ENCODE results near the gene UGT8. TPM values are rescaled to one million over a fixed set of nuclear protein-coding genes. Genes with fewer than 3 reads are reported as not detected.
"Not testable (repeated sequence)": the region's sequence is repeated elsewhere in the genome, so short reads cannot be mapped to it uniquely, and the experiment has no call there.

The UGT8 gene
- total RNA-seq, 1 donor from 2014 or later = 12.3 TPM

DNA sequence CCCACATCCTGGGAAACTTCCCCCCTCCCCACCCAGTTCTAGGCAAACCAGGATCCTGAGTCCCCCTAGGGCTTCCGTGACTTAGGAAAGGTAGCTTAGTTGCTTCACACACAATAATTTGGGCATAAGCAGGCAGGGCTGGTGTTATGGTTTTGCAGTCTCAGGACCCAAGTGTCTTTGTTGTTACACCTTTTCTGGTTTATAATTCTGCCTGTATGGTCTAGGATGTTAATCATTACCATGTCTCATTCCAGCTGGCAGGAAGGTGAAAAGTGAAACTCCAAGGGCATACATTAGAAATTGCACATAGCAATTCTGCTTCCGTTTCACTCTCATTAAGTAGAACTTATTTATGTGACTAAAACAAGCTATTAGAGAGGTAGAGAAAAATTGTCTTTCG is 16.8 kb downstream of the UGT8 start:
- TF ChIP-seq, protein P1, sequence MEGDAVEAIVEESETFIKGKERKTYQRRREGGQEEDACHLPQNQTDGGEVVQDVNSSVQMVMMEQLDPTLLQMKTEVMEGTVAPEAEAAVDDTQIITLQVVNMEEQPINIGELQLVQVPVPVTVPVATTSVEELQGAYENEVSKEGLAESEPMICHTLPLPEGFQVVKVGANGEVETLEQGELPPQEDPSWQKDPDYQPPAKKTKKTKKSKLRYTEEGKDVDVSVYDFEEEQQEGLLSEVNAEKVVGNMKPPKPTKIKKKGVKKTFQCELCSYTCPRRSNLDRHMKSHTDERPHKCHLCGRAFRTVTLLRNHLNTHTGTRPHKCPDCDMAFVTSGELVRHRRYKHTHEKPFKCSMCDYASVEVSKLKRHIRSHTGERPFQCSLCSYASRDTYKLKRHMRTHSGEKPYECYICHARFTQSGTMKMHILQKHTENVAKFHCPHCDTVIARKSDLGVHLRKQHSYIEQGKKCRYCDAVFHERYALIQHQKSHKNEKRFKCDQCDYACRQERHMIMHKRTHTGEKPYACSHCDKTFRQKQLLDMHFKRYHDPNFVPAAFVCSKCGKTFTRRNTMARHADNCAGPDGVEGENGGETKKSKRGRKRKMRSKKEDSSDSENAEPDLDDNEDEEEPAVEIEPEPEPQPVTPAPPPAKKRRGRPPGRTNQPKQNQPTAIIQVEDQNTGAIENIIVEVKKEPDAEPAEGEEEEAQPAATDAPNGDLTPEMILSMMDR (IDR thresholded peaks at IDR 0.05; ENCODE audit: insufficient read depth, low read length, poor library complexity, severe bottlenecking) = no peak
- no peak for DNase-seq (ENCODE audit: low read depth)
- no peaks in the 10 kb centered on the region for H3K27me3 ChIP-seq (ENCODE audit: control insufficient read depth, insufficient read depth, low read length)
- no peaks in the 10 kb centered on the region for H3K36me3 ChIP-seq (ENCODE audit: control insufficient read depth, insufficient read depth, low read length)
- peak overlapping the region; percentile 31 for H3K4me3 ChIP-seq (ENCODE audit: low read depth, low read length)

DNA sequence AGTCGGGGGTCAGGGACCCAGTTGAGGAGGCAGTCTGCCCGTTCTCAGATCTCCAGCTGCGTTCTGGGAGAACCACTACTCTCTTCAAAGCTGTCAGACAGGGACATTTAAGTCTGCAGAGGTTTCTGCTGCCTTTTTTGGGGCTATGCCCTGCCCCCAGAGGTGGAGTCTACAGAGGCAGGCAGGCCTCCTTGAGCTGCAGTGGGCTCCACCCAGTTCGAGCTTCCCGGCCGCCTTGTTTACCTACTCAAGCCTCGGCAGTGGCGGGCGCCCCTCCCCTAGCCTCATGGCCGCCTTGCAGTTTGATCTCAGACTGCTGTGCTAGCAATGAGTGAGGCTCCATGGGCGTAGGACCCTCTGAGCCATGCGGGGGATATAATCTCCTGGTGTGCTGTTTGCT is 17.4 kb downstream of the UGT8 start:
- H3K36me3 ChIP-seq (ENCODE audit: control insufficient read depth, insufficient read depth, low read length); H3K27me3 ChIP-seq (ENCODE audit: control insufficient read depth, insufficient read depth, low read length); DNase-seq (ENCODE audit: low read depth): not testable (repeated sequence)
- H3K4me3 ChIP-seq (ENCODE audit: low read depth, low read length) = peak overlapping the region; percentile 31

DNA sequence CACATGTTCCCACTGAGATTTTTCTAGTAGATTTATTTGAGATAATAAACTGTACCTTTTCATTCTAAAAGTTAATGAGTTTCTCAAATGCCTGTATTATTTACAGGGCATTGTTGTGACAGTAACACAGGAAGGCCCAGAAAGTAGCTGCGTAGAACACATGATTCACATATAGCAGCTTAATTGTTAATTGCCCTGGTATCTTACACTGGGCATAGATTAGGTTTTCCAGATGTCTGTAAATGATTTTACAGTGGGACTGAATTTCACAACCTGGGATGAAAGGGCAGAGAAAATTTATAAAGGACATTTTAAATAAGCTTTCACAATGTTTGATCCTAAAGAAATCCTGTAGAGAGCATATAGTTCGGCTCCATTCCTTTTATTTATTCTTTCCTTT is 27.6 kb downstream of the UGT8 start:
- TF ChIP-seq, protein P1 (IDR thresholded peaks at IDR 0.05; ENCODE audit: insufficient read depth, low read length, poor library complexity, severe bottlenecking) = no peak
- no peak for DNase-seq (ENCODE audit: low read depth)
- no peaks in the 10 kb centered on the region for H3K36me3 ChIP-seq (ENCODE audit: control insufficient read depth, insufficient read depth, low read length)
- H3K4me3 ChIP-seq (ENCODE audit: low read depth, low read length) = no peak overlapping the region
- no peaks in the 10 kb centered on the region for H3K27me3 ChIP-seq (ENCODE audit: control insufficient read depth, insufficient read depth, low read length)

DNA sequence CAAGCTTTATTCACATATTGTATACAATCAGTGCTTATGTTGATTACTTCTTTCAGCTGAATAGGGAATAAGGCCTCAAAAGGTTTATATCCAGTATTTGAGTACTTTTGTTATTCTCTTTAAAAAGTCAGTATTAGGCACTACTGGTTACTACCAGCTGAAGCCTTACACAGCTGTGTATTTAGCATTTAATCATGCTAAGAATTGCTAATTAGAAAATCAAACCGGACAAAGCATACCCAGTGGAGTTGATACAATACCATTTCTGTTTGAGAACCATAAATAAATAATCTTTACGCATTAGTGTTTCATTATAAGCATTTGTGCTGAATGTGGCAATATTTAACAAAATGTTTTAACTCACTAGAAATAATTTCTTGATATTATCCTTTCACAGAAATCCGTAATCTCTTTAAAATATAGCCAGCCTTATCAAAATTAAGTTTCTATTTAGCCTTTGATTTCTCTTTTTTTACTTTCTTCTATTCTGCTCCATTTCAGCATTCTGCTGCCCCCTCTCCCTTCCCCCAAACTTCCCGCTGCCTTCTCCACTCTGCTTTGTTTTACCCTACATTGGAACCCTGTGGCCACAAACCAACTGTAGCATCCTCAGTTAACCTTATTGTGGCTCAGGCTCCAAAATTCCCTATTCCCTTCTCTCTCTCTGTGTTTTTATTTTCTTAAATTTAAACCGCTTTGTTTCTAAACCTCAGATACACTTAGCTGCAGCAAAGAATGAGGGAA is 37.8 kb downstream of the UGT8 start:
- H3K4me3 ChIP-seq (ENCODE audit: low read depth, low read length) = no peak overlapping the region
- no peaks in the 10 kb centered on the region for H3K27me3 ChIP-seq (ENCODE audit: control insufficient read depth, insufficient read depth, low read length)
- H3K36me3 ChIP-seq (ENCODE audit: control insufficient read depth, insufficient read depth, low read length) = no peaks in the 10 kb centered on the region
- TF ChIP-seq, protein P1 (IDR thresholded peaks at IDR 0.05; ENCODE audit: insufficient read depth, low read length, poor library complexity, severe bottlenecking) = no peak
- no peak for DNase-seq (ENCODE audit: low read depth)

DNA sequence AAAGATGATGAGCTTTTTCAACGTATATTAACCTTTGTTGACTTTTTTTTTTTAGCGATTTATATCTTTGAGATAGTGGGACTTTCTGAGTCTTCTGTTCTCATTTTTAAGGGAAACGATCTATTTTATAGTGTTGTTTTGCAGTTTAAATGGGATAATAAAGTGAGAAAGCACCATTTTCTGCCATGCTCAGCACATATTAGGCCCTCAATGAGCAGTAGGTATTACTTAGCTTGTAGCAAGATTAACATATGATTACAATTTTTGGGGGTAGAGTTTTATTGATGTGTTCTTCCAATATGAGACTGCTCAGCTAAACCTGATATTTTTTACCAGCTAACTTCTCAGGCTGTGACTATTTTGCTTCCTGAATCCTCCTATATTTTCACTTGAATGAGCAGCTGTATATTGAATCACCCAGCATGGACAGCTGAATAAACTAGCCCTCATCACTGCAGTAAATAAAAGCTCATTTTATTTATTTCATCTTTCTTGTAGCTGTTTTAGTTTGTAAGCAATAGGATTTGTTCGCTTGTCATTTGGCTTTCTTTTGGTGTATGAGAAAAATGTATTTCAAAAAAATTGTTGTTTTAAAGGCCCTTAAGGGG is 43.7 kb downstream of the UGT8 start:
- TF ChIP-seq, protein P1 (IDR thresholded peaks at IDR 0.05; ENCODE audit: insufficient read depth, low read length, poor library complexity, severe bottlenecking) = no peak
- no peak for DNase-seq (ENCODE audit: low read depth)
- H3K4me3 ChIP-seq (ENCODE audit: low read depth, low read length) = no peak overlapping the region
- H3K36me3 ChIP-seq (ENCODE audit: control insufficient read depth, insufficient read depth, low read length) = no peaks in the 10 kb centered on the region
- H3K27me3 ChIP-seq (ENCODE audit: control insufficient read depth, insufficient read depth, low read length) = no peaks in the 10 kb centered on the region

DNA sequence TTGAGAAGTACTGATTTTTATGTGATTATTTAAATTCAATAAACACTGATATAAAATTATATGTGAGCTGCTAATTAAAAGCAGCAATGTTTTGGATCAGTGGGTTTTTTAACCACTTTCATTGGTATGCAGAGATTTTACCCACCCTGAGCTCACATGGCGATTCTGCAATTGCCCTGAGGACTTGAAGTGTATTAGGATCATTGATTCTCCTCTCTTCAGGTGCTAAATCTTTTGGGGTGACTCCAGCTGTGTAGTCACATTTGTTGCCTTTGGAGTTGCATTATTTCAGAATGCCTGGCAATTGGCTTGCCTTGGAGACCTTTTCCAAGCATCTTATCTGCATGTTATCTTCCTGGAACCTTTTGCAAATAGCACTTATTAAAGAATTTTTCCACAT is 51.3 kb downstream of the UGT8 start:
- H3K4me3 ChIP-seq (ENCODE audit: low read depth, low read length) = no peak overlapping the region
- H3K27me3 ChIP-seq (ENCODE audit: control insufficient read depth, insufficient read depth, low read length) = no peaks in the 10 kb centered on the region
- no peaks in the 10 kb centered on the region for H3K36me3 ChIP-seq (ENCODE audit: control insufficient read depth, insufficient read depth, low read length)

More for the DNA sequence above, 51.3 kb downstream of the UGT8 start:
- no peak for DNase-seq (ENCODE audit: low read depth)
- TF ChIP-seq, protein P1 (IDR thresholded peaks at IDR 0.05; ENCODE audit: insufficient read depth, low read length, poor library complexity, severe bottlenecking) = no peak

Data from kidney epithelial cell (primary cell).